Middle frontal gyrus (tissue), 1 donor: ENCODE data around the gene KIRREL3.

Experiments
- DNase-seq: peaks from one replicate; pipeline ENCODE4 v3.0.0-alpha.2; 2015; ENCODE audit warnings: low spot score; ENCODE audit errors: extremely low spot score

Gene KIRREL3

DNA sequence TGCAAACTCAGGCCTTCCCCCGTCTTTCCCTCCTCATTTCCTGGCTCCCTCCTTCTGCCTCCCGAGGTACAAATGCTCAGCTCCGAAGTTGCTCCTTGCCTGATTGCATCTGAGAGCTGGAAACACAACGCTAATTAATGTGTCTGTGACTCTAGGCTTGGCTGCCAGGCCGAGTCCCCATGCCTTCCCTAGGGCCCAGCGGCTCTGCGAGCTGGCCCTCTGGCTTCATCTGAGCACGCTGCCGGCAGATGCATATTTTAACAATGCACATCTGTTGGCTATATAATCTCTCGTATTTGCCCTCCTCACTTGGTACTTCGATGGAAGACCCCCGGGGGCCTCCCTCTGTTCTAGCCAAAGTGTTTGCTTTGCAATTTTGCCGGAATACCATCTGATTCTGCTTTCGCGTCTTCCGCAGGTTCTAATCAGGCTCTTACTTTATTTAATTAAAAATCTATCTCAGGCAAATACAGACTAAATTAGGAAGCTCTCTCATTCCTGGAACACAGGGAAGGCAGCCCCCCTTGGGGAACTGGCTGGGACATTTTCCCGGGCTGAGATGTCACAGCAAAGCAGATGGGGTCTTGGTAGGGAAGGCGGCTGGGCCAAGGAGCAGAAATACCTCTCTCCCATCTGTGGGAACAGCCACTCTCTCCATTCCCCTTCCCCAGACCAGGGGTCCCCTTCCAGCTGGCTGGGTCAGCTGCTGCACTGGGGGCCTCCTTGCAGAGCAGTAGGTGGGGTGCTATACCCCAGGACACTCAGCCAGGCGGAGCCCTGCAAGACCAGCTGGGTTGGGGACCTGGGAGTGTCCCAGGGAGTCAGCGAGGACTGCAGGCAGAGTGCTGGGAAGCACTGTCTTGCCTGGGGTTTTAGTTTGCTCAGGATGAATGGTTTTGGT is 482.2 kb downstream of the KIRREL3 start:
- no peak for DNase-seq

DNA sequence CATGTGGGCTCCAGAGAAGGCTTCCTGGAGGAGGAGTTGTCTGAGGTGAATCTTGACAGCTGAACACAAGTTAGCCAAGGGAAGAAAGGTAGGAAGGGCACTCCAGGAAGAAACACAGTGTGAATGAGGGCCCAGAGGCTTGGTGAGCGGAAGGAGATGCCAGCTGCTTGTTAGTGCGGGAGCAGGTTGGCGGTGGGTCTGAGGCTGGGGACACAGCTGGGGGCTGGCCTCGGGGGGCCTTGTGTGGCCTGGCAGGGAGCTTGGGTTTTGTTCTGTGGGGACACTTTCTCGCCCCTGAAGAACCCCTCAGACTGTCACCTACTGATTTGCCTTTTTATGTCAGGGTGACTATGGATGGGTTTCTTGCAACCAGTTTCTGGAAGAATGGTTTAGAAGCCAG is 485.1 kb downstream of the KIRREL3 start:
- no peak for DNase-seq

GRCh38 chr11:126514061-126514693 is 486.4 kb downstream of the KIRREL3 start:
- no peak for DNase-seq

- DNase-seq, result no peak
Observed at GRCh38 chr11:126512741-126513715, 487.5 kb downstream of the KIRREL3 start.

GRCh38 chr11:126512251-126512650 is 488.3 kb downstream of the KIRREL3 start:
- no peak for DNase-seq

DNA sequence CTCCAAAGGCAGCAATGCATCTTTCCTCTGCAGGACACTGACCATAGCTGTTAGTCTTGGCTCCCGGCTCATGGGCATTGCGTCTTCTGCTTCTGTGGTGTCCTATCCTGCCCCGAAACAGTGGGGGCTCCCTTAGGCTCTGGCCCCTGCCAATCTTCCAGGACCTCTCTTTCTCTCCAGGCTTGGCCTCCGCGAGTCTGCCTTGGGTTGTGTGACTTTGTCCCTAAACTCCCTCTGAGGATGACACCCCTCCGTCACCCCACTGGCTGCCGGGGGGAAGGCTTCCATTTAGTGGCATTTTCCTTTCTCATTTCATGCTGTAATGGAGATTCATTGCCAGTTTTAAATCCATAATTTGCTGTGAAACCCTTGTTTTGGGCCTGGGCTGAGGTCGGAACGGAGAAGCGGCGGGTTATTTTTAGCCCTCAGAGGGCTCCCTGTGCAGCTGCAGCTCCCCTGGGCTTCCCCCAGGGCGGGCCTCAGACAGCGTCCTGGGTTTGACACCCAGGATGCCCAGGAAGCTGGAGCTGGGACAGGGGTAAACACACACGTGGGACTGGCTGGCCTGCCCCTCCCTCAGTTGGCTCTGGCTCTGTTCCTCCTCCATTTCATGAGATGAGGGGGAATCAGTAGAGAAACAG is 489.0 kb downstream of the KIRREL3 start:
- no peak for DNase-seq

GRCh38 chr11:126510621-126511370 is 489.8 kb downstream of the KIRREL3 start:
- no peak for DNase-seq

GRCh38 chr11:126507646-126508045 is 492.9 kb downstream of the KIRREL3 start:
- DNase-seq, result no peak

DNA sequence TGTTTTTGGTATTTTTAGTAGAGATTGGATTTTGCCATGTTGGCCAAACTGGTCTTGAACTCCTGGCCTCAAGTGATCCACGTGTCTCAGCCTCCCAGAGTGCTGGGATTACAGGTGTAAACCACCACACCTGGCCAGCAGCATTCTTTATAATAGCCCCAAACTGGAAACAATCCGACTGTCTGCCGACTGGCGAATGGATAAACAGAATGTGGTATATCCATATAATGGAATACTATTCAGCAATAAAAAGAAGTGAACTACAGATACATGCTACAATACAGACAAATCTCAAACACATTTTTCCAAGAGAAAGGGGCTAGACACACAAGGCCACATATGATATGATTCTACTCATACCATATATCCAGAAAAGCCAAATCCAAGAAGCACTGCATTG is 493.8 kb downstream of the KIRREL3 start:
- DNase-seq, result no peak

DNA sequence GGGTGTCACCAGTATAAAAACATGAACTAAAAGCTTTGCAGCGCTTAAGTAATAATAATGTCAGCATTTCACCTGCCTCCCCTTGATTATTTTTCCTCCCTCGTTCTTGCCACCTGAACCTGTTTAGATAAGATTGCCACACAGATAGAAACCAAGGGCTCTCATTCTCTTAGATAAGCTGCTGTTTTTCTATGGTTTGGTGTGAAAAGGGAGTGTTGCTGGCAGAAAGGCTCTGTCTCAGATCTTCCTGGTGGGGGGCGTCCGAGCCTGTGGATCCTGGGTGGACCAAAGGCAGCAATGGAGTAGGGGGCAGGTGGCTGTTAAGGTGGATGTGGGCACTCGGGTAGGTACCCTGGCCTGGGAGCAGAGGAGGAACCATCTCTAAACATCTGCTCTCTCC is 497.6 kb downstream of the KIRREL3 start:
- no peak for DNase-seq

- no peak for DNase-seq
Observed at GRCh38 chr11:126502159-126502558, 498.4 kb downstream of the KIRREL3 start.

GRCh38 chr11:126501641-126502040 is 498.9 kb downstream of the KIRREL3 start:
- no peak for DNase-seq

DNA sequence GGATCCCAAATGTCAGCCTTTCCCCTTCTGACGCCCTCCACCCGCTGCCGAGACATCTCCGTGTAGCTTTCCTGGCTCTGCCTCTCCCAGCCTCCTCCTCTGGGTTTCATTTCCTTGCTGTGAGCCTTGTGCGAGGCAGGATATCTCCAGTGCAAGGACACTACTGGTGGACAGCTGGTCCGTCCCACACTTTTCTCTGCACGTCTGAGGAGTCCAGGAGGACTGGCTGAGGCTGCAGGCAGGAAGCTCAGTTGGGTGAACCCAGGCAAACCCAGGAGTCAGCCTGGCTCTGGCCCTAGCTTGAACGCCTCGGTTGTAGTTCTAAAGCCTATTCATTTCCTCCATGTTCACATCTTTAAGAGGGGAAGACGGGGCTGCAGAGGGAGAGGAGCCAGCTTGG is 499.6 kb downstream of the KIRREL3 start:
- DNase-seq, result no peak

- no peak for DNase-seq
Observed at GRCh38 chr11:126499131-126499752, 501.3 kb downstream of the KIRREL3 start.

GRCh38 chr11:126498281-126498680 is 502.3 kb downstream of the KIRREL3 start:
- DNase-seq, result no peak

DNA sequence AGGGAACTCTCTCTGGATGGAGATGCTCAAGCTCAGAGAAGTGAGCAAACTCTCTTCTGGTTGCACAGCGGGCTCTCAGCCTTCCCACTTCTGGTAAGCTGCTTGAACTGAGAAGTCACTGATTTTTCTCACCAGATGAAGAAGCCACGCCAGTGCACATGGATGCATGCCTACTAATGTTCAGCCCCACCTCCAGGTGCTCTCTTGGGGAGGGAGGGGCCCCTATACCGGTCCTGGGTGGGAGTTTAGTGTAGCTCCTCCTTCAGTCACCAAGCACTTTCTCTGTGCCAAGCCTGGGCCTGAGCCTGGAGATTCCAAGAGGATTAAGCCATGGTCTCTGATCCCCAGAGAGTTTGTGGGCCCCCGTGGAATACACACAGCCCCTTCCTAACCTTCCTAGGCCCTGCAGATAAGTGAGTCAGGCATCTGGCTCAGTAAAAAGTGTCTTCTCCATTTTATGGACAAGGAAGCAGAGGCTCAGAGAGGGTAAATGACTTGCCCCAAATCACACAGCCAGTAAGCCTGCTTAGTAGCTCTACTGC is 502.9 kb downstream of the KIRREL3 start:
- DNase-seq, result no peak

GRCh38 chr11:126496576-126497337 is 503.8 kb downstream of the KIRREL3 start:
- DNase-seq, result no peak

DNA sequence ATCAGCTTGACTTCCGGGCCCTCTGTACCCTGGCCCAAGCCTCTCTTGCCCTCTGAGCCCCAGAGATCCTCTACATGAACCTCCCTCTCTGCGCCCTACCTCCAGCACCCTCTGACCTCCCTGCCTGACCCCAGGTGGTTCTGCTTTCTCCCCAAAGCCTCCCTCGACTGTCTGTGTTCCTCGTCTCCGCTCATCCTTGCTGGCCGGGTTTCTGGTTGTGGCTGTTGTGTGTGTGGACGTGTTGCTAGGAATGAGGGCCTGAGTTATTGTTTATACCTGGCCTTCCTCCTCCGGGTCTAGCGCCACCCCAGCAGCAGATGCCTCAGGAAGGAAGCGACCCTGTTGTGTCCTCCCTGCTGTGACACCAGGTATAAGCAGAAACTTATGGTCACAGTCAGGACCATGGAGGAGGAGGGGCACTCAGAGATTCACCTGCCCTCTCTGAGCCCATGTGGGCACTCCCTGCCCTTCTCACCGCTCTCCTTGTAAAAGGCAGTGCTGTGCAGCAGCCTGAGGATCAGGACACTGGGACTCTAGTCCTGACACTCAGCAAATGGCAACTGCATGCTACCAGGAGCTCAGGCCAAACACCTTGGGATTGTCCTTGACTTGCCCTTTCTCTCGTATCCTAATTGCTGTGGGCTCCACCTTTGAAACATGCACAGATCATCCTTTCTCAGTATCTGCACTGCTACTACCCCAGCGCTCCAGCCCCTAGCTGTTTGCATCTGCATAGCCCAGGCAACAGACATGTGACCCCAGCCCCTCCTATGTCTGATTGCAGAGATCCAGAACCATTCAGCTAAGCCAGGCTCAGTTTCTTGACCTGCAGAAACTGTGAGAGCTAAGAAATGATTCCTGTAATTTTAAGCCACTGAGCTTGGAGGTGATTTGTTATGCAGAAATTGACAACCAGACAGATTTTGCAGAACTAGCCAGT is 505.0 kb downstream of the KIRREL3 start:
- no peak for DNase-seq
